Lower leg skin (tissue), 3 donors: ENCODE data around the gene DGKQ.

ENCODE experiments used
- CTCF ChIP-seq, 3 donors: fragments of 450-650 bp; IDR thresholded peaks; one replicate each; pipeline ENCODE4 v1.5.1; 2016; ENCODE audit warnings: antibody characterized with exemption in 3 of 3, mild to moderate bottlenecking in 3 of 3, moderate library complexity in 2 of 3
- POLR2A ChIP-seq, 2 donors: fragments of 450-650 bp; IDR thresholded peaks; one replicate each; pipeline ENCODE4 v1.6.1; 2016 to 2017; ENCODE audit warnings: antibody characterized with exemption in 2 of 2, mild to moderate bottlenecking in 1 of 2, moderate library complexity in 1 of 2

DNA sequence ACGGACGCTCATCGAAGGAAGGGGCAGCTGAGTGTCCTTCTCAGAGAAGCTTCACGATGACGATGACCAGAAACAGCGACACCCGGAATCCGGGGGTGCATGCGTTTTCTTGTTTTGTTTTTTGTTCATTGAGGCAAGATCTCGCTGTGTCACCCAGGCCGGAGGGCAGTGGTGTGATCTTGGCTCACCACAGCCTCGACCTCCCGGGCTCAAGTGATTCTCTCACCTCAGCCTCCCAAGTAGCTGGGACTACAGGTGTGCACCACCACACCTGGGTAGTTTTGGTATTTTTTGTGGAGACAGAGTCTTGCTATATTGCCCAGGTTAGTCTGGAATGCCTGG, 19.8 kb downstream of the DGKQ start:
- TF ChIP-seq CTCF (IDR thresholded peaks at IDR 0.05), result no peak
- TF ChIP-seq POLR2A (IDR thresholded peaks at IDR 0.05), result no peak
